ENCODE data around the gene ESPN. TPM values are rescaled to one million over a fixed set of nuclear protein-coding genes. Genes with fewer than 3 reads are reported as not detected.
A peak's percentile ranks its signal among the peaks of the same experiment; 100 is the strongest.

Gene ESPN
- total RNA-seq, 6 donors from 2014 or later, result 2.1 to 27.2 (median 4.8) TPM

- no peak for TF ChIP-seq POLR2A (IDR thresholded peaks at IDR 0.05)
- no peak for TF ChIP-seq POLR2AphosphoS5 (IDR thresholded peaks at IDR 0.05)
- peak; percentile 17 to 50 (median 24) for TF ChIP-seq CTCF (IDR thresholded peaks at IDR 0.05)
- TF ChIP-seq EP300 (IDR thresholded peaks at IDR 0.05), result no peak
- Histone ChIP-seq H3K4me3 (peak overlapping the region in 3 of 4 donors; percentile 30 to 39 (median 37)), H3K36me3 (no peaks in the 10 kb centered on the region), H3K4me1 (peaks cover 0 to 13% (median 11%) of the 10 kb centered on the region in 4 donors), H3K27ac (no peak overlapping the region), H3K27me3 (peaks cover 0 to 14% (median 5%) of the 10 kb centered on the region in 4 donors), H3K9me3 (no peaks in the 10 kb centered on the region)
- peak; percentile 70 to 94 for DNase-seq
- ATAC-seq (ENCODE audit: low FRiP score in 2 of 2), result peak in 1 of 2 donors; percentile 9
- 37% methylated on average over 10 of the region's 101 CpGs; no CpG with 5 or more reads in 1 of the 2 donors for WGBS, 2 donors
These were observed 15.9 kb downstream of the ESPN start for GRCh38 chr1:6440198-6441126.

DNA sequence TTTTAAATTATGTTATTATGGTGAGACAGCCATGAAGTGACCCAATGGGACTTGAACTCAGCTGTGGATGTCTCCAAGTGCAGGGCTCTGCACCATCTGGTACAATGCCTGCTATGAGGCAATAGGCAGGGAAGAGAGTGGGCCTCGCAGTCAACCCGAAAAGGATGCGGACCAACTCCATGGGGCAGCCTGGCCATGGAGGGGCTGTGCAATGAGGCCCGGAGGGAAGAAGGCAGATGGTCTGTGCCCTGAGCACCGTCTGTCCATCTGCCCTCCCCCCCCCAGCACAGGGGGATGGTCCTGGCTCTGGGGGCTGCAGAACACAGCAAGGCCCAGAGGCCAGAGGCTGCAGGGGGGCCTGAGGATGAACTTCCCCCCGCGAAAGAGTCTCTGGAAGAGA lies 17.0 kb downstream of the ESPN start:
- no peak overlapping the region for H3K4me3 ChIP-seq
- peaks cover 0 to 19% (median 5%) of the 10 kb centered on the region in 4 donors for H3K27me3 ChIP-seq
- ATAC-seq (ENCODE audit: low FRiP score in 2 of 2) (no peak), DNase-seq (no peak)
- 74 to 75% methylated on average over 7 of the region's 7 CpGs for WGBS, 2 donors
- peaks cover 0 to 15% (median 11%) of the 10 kb centered on the region in 4 donors for H3K4me1 ChIP-seq
- H3K9me3 ChIP-seq, result no peaks in the 10 kb centered on the region
- TF ChIP-seq EP300 (IDR thresholded peaks at IDR 0.05) (no peak), CTCF (IDR thresholded peaks at IDR 0.05) (no peak), POLR2AphosphoS5 (IDR thresholded peaks at IDR 0.05) (no peak), POLR2A (IDR thresholded peaks at IDR 0.05) (no peak)
- H3K36me3 ChIP-seq, result no peaks in the 10 kb centered on the region
- H3K27ac ChIP-seq, result no peak overlapping the region

DNA sequence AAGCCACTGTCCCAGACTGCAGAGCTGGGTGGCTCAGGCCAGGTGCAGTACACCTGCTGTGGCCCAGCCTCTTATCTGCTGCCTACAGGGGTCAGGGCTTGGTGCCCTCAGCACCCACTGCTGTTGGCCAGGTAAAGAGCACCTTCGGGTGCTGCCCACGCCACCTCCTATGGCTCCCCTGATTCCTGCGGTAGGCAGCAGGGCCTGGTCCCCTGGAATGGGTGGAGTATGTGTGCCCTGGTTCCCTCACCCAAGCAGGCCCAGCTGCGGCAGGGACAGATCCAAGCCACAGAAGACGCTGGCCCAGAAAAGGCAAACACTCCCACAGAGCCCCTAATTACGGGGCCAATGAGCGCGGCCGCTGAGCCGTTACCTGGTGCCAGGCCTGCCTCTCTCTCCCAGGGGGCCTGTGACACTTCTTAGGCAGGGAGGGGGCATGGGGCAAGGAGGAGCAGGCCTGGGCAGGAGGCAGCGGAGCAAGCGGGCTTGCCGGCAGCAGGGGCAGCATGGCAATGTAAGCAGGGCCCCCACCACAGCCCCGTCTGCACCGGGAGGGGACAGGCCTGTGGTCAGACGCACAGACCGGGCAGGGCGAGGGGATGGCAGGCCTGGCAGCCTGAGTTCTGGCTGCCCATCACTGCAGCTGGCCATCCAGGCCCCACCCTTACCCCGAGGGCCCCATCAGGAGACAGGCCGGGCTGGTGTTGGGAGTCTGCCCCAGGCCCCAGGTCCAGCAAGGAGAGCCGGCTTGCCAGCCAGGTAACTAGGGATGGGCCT lies 19.0 kb downstream of the ESPN start:
- H3K4me3 ChIP-seq, result no peak overlapping the region
- H3K4me1 ChIP-seq, result peaks cover 9 to 34% (median 30%) of the 10 kb centered on the region in 4 donors
- no peak for ATAC-seq (ENCODE audit: low FRiP score in 2 of 2)
- no peaks in the 10 kb centered on the region for H3K9me3 ChIP-seq
- peak in 1 of 2 donors; percentile 77 for DNase-seq
- TF ChIP-seq POLR2AphosphoS5 (IDR thresholded peaks at IDR 0.05) (no peak), CTCF (IDR thresholded peaks at IDR 0.05) (no peak), EP300 (IDR thresholded peaks at IDR 0.05) (no peak), POLR2A (IDR thresholded peaks at IDR 0.05) (no peak)
- no peaks in the 10 kb centered on the region for H3K36me3 ChIP-seq
- H3K27me3 ChIP-seq, result peaks cover 2 to 39% (median 19%) of the 10 kb centered on the region in 4 donors
- 87 to 90% methylated on average over 2 to 6 of the region's 21 CpGs for WGBS, 2 donors
- no peak overlapping the region for H3K27ac ChIP-seq

GRCh38 chr1:6444377-6444776 lies 19.8 kb downstream of the ESPN start:
- Histone ChIP-seq H3K27me3 (peaks cover 2 to 47% (median 22%) of the 10 kb centered on the region in 4 donors), H3K4me1 (peaks cover 14 to 43% (median 31%) of the 10 kb centered on the region in 4 donors), H3K27ac (no peak overlapping the region), H3K4me3 (no peak overlapping the region), H3K36me3 (no peaks in the 10 kb centered on the region), H3K9me3 (no peaks in the 10 kb centered on the region)
- TF ChIP-seq EP300 (IDR thresholded peaks at IDR 0.05), result no peak
- no peak for TF ChIP-seq CTCF (IDR thresholded peaks at IDR 0.05)
- TF ChIP-seq POLR2A (IDR thresholded peaks at IDR 0.05), result no peak
- no peak for TF ChIP-seq POLR2AphosphoS5 (IDR thresholded peaks at IDR 0.05)
- ATAC-seq (ENCODE audit: low FRiP score in 2 of 2), result no peak
- 86 to 87% methylated on average over 3 to 15 of the region's 15 CpGs for WGBS, 2 donors
- DNase-seq, result no peak

Data from upper lobe of left lung (tissue), 6 donors.